Keratinocyte (primary cell): ENCODE measurements around the gene MYH7B.

ENCODE experiments used
- CTCF ChIP-seq, 3 experiments: IDR thresholded peaks in 1 of 3; conservative IDR thresholded peaks in 1 of 3; optimal IDR thresholded peaks in 1 of 3; 2 replicates in 2 of 3; 3 replicates in 1 of 3; pipeline versions ENCODE3 to v1.5.1; 2011; ENCODE audit warnings: low read length in 3 of 3, mild to moderate bottlenecking in 3 of 3, moderate library complexity in 2 of 3, control low read depth in 1 of 3, inconsistent platforms in 1 of 3; ENCODE audit not compliant: insufficient read depth in 2 of 3; ENCODE audit errors: extremely low read depth in 1 of 3
- EZH2 ChIP-seq: IDR thresholded peaks from one replicate; pipeline ENCODE4 v1.6.1; 2012; ENCODE audit warnings: inconsistent platforms, mild to moderate bottlenecking, low read length, moderate library complexity

DNA sequence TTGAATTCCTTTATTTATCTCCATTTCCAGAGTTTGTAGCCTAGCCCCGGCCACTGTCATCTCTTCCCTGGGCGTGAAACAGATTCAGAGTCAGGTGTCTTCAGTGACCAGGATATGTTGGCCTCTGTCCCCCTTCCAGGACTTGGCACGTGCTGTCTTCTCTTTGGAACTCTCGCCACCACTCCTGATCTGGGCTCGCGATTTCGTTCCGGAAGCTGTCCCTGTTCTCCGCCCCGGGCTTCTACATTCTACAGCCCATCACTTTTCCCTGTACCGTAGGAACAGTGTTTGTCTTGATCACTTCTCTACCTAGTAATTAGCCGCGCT is 801 bp upstream of the MYH7B start:
- no peak for TF ChIP-seq CTCF (optimal IDR thresholded peaks at IDR 0.05 in 1 of 3, IDR thresholded peaks at IDR 0.05 in 1 of 3, conservative IDR thresholded peaks at IDR 0.05 in 1 of 3; ENCODE audit: extremely low read depth in 1 of 3, insufficient read depth in 2 of 3, low read length in 3 of 3)
- no peak for TF ChIP-seq EZH2
